Gastroesophageal sphincter (tissue), 4 donors: ENCODE data around the gene MRPL50. TPM values are rescaled to one million over a fixed set of nuclear protein-coding genes. Genes with fewer than 3 reads are reported as not detected.

Experiments
- ATAC-seq: fragments of 150-250 bp; one replicate; pipeline ENCODE4 v1.9.1; 2016; ENCODE audit warnings: mild to moderate bottlenecking, moderate library complexity
- H3K27ac ChIP-seq, 4 donors: fragments of 200-600 bp; sonication (generic) in 3 of 4; 1 replicate in 3 of 4; 2 replicates in 1 of 4; pipeline ENCODE4 v1.5.1; 2016 to 2019
- H3K27me3 ChIP-seq: fragments of 200-600 bp; sonication (generic); one replicate; pipeline ENCODE4 v1.5.1; 2019
- H3K36me3 ChIP-seq, 2 donors: fragments of 200-600 bp; sonication (generic); one replicate each; pipeline ENCODE4 v1.5.1; 2019; ENCODE audit warnings: control low read depth in 1 of 2
- H3K4me1 ChIP-seq, 3 donors: fragments of 200-600 bp; sonication (generic); 1 replicate in 2 of 3; 2 replicates in 1 of 3; pipeline ENCODE4 v1.5.1; 2016 to 2019; ENCODE audit warnings: control low read depth in 2 of 3
- H3K4me3 ChIP-seq, 2 donors: fragments of 200-600 bp; sonication (generic); one replicate each; pipeline ENCODE4 v1.5.1; 2019; ENCODE audit warnings: mild to moderate bottlenecking in 1 of 2, moderate library complexity in 1 of 2
- H3K9me3 ChIP-seq, 3 donors: fragments of 200-600 bp; sonication (generic); one replicate each; pipeline ENCODE4 v1.5.1; 2017 to 2019; ENCODE audit warnings: control low read depth in 2 of 3
- EP300 ChIP-seq: sonication (generic); formaldehyde crosslinking; IDR thresholded peaks from one replicate; pipeline ENCODE4 v1.6.1; 2017; ENCODE audit warnings: antibody characterized with exemption, mild to moderate bottlenecking
- POLR2A ChIP-seq, 2 donors: fragments of 450-650 bp; IDR thresholded peaks; one replicate each; pipeline ENCODE4 v1.6.1; 2017; ENCODE audit warnings: antibody characterized with exemption in 2 of 2, mild to moderate bottlenecking in 2 of 2, moderate library complexity in 1 of 2
- POLR2AphosphoS5 ChIP-seq: sonication (generic); formaldehyde crosslinking; IDR thresholded peaks from one replicate; pipeline ENCODE4 v1.6.1; 2017; ENCODE audit warnings: antibody characterized with exemption
- WGBS, 2 donors: methylation state at CpG; one replicate each; pipeline ENCODE4 v1.1.5; 2018; ENCODE audit warnings: low coverage in 1 of 2; 5-methylcytosine and 5-hydroxymethylcytosine counted together
- total RNA-seq, 4 donors: library from RNA; depleted of rRNA; stranded (reverse); fragments of >200 nt; gene quantifications; one replicate each; pipeline ENCODE4 v1.1.0, GENCODE V29; 2016
- TF ChIP-seq, protein P1 (sequence below), 4 experiments: fragments of 200-600 bp in 2 of 4; fragments of 450-650 bp in 2 of 4; sonication (generic) in 1 of 4; IDR thresholded peaks; one replicate each; pipeline ENCODE4 v1.5.1; 2017 to 2019; ENCODE audit warnings: antibody characterized with exemption in 4 of 4, mild to moderate bottlenecking in 2 of 4, moderate library complexity in 2 of 4

Gene MRPL50
- 10 to 100 TPM; 11.3 to 14.8 (median 13.4) TPM for total RNA-seq

DNA sequence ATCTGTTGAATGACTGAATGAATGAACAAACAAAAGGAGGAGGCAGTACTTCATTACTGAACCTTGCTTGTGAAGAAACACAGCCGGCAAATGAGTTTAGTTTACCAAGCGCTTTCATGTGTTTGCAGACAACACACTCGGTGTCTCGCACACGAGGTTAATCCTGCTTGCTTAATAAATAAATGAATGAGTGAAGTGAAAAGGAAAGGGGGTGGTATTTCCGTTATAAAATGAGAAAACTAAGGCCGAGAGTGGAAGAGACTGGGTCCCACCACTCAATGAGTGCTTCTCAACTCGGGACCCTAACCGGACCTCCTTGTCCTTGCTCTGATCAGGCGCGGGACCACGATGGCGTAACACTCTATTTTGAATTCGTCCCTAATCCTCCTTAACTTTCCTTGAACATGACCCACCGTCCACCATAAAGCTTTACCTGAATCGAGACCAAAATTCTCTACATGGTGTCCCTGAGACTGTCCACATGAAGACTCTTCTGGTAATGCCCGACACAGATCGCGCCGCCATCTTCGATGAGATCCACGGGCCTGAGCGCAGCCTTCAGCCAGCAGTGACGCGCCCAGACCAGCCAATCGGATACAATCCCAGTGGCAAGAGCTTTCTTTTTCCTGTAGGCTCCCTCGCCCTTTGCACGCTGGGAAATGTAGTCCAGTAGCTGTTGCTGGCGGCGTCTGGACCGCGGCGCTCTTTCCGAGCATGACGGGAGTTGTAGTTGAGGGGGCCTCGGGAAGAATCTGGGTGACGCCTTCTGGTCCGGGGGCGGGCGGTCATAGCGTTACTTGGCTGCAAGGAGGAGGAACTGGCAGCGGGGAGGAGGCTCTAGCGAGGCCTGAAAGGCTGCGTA is at the start of gene MRPL50, which contains the start of gene ZNF189:
MRPL50 (minus strand) TSS at position 551 of the 862 bp plus-strand sequence; CDS start at position 525, 26 bp downstream.
ZNF189 (plus strand) TSS at position 784 of the 862 bp plus-strand sequence. CDS start 306 bp downstream, outside the sequence.
- WGBS, 2 donors, result 0% methylated on average over 13 to 23 of the region's 44 CpGs
- peaks cover 3 to 34% of the 10 kb centered on the region in 2 donors for H3K36me3 ChIP-seq
- peak; percentile 78 for TF ChIP-seq POLR2AphosphoS5
- TF ChIP-seq POLR2A (IDR thresholded peaks at IDR 0.05), result peak; percentile 50 to 58
- TF ChIP-seq, protein P1, sequence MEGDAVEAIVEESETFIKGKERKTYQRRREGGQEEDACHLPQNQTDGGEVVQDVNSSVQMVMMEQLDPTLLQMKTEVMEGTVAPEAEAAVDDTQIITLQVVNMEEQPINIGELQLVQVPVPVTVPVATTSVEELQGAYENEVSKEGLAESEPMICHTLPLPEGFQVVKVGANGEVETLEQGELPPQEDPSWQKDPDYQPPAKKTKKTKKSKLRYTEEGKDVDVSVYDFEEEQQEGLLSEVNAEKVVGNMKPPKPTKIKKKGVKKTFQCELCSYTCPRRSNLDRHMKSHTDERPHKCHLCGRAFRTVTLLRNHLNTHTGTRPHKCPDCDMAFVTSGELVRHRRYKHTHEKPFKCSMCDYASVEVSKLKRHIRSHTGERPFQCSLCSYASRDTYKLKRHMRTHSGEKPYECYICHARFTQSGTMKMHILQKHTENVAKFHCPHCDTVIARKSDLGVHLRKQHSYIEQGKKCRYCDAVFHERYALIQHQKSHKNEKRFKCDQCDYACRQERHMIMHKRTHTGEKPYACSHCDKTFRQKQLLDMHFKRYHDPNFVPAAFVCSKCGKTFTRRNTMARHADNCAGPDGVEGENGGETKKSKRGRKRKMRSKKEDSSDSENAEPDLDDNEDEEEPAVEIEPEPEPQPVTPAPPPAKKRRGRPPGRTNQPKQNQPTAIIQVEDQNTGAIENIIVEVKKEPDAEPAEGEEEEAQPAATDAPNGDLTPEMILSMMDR (IDR thresholded peaks at IDR 0.05), result peak in 1 of 4 experiments; percentile 15
- TF ChIP-seq EP300, result no peak
- peak within 1 kb of the TSS; percentile 56 to 69 for H3K4me3 ChIP-seq
- peaks cover 0 to 11% (median 0%) of the 10 kb centered on the region in 3 donors for H3K9me3 ChIP-seq
- H3K27me3 ChIP-seq, result no peaks in the 10 kb centered on the region
- peak within 1 kb of the TSS; percentile 69 to 92 (median 88) for H3K27ac ChIP-seq
- peak; percentile 100 for ATAC-seq
- peaks cover 8 to 54% (median 10%) of the 10 kb centered on the region in 3 donors for H3K4me1 ChIP-seq

DNA sequence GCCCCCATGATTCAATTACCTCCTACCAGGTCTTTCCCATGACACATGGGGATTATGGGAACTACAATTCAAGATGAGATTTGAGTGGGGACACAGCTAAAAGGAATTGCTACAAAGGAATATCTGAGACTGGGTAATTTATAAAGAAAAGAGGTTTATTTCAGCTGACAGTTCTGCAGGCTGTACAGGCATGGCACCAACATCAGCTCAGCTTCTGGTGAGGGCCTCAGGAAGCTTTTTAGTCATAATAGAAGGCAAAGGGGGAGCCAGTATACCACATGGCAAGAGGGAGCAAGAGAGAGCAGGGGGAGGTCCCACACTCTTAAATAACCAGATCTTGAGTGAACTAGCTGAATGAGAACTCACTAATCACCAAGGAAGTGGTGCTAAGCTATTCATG is 48.3 kb upstream of the MRPL50 start:
- H3K4me1 ChIP-seq, result peaks cover 0 to 12% (median 0%) of the 10 kb centered on the region in 3 donors
- ATAC-seq, result no peak
- no peaks in the 10 kb centered on the region for H3K9me3 ChIP-seq
- H3K27ac ChIP-seq, result no peak overlapping the region
- TF ChIP-seq EP300 (no peak), POLR2A (IDR thresholded peaks at IDR 0.05) (no peak), POLR2AphosphoS5 (no peak)
- TF ChIP-seq, protein P1 (IDR thresholded peaks at IDR 0.05), result no peak
- H3K36me3 ChIP-seq, result no peaks in the 10 kb centered on the region
- peaks cover 8% of the 10 kb centered on the region for H3K27me3 ChIP-seq
- no peak overlapping the region for H3K4me3 ChIP-seq

DNA sequence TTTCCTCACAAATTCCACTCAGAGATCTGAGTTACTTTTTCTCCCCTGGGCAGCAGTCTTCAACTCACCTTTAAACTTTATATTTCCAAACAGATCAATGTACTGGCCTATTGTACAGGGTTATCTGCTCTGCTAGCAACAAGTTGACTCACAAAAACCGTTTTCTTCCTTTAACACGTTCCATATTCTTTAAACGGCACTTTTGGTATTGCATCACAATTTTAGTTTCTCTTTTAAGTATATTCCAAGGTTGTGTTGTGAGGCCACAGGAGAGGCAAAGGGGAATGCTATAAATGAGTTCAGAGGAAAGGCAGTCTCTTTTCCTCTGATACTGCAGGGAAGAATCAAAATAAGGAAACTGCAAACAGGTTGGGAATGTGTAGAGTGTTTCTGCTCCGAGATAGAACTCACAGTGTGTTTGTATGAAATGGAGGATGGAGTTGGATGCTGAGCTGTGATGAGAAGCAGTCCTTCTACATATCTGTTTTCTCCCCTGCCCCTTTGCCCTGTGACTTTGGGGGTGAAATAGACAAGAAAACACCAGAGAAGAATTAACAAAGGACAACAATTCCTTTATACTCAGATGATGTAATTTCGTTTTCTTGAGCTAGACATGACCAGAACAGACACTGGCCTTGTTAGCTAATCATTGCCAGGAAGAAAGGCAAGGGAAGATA is 47.1 kb upstream of the MRPL50 start:
- peaks cover 8% of the 10 kb centered on the region for H3K27me3 ChIP-seq
- H3K4me1 ChIP-seq, result peaks cover 0 to 12% (median 0%) of the 10 kb centered on the region in 3 donors
- H3K36me3 ChIP-seq, result no peaks in the 10 kb centered on the region
- H3K9me3 ChIP-seq, result no peaks in the 10 kb centered on the region
- no peak overlapping the region for H3K27ac ChIP-seq
- 59 to 66% methylated on average over 2 to 5 of the region's 5 CpGs for WGBS, 2 donors
- ATAC-seq, result no peak
- no peak overlapping the region for H3K4me3 ChIP-seq
- no peak for TF ChIP-seq EP300
- TF ChIP-seq POLR2A (IDR thresholded peaks at IDR 0.05), result no peak
- TF ChIP-seq, protein P1 (IDR thresholded peaks at IDR 0.05), result no peak
- no peak for TF ChIP-seq POLR2AphosphoS5

DNA sequence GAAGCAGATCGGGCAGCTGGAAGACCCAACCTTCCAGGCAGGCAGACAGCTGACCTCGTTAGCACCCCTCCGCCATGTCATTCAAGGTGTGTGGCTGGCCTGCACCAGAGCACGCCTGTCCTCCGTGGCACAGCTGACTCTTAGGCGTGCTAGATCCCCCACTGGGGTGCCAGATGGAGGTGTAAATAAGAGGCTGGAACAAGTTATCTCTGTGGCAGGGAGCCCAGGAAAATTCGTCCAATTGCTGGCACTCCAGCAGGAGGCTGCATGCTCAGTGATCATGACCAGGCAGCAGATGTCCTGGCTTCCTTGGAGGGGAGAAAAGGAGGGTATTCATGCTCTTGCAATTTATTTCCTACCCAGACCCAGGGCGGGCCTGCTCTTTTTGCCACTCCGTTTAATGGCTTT is 45.0 kb upstream of the MRPL50 start:
- H3K36me3 ChIP-seq, result no peaks in the 10 kb centered on the region
- no peak overlapping the region for H3K4me3 ChIP-seq
- ATAC-seq, result no peak
- H3K9me3 ChIP-seq, result no peaks in the 10 kb centered on the region
- no peak for TF ChIP-seq EP300
- TF ChIP-seq, protein P1 (IDR thresholded peaks at IDR 0.05), result no peak
- no peak for TF ChIP-seq POLR2A (IDR thresholded peaks at IDR 0.05)
- no peak for TF ChIP-seq POLR2AphosphoS5
- H3K27ac ChIP-seq, result no peak overlapping the region
- H3K4me1 ChIP-seq, result peaks cover 0 to under 1% (median 0%) of the 10 kb centered on the region in 3 donors
- H3K27me3 ChIP-seq, result peaks cover 8% of the 10 kb centered on the region
- WGBS, 2 donors, result 50 to 53% methylated on average over 7 to 8 of the region's 9 CpGs
